Naive thymus-derived CD8-positive, alpha-beta T cell (primary cell): ENCODE results near the gene MYOM1. TPM values are rescaled to one million over a fixed set of nuclear protein-coding genes. Genes with fewer than 3 reads are reported as not detected.
A peak's percentile ranks its signal among the peaks of the same experiment; 100 is the strongest.
"Not testable (repeated sequence)": the region's sequence is repeated elsewhere in the genome, so short reads cannot be mapped to it uniquely, and the experiment has no call there.

ENCODE experiments used
- ATAC-seq, 2 donors: fragments of 150-1000 bp; cut with Tn5 transposase in 1 of 2; sonication (Bioruptor Pico), chemical (Tn5 transposase) in 1 of 2; 1 replicate in 1 of 2; 2 replicates in 1 of 2; pipeline ENCODE4 v1.10.0; 2021; ENCODE audit warnings: mild to moderate bottlenecking in 2 of 2, moderate library complexity in 2 of 2
- POLR2A ChIA-PET: fragments of 350-600 bp; sonication (Branson Sonifier 250); formaldehyde crosslinking; loops from one replicate; lab custom pipeline; 2021; ENCODE audit warnings: antibody characterized with exemption; lab: Charles Lee
- DNase-seq, 10 donors: peaks; one replicate each; pipeline versions ENCODE4 v3.0.0 to v3.0.0-alpha.2; 2020 to 2022
- H3K27ac Mint-ChIP-seq, 10 donors: one replicate each; pipeline ENCODE4 v1.8.0; 2020 to 2022; ENCODE audit warnings: mild to moderate bottlenecking in 10 of 10, mixed read lengths in 10 of 10, moderate library complexity in 4 of 10, inconsistent platforms in 1 of 10
- H3K27me3 Mint-ChIP-seq, 5 donors: one replicate each; pipeline ENCODE4 v1.8.0; 2021 to 2022; ENCODE audit warnings: mixed read lengths in 5 of 5
- H3K36me3 Mint-ChIP-seq, 3 donors: one replicate each; pipeline ENCODE4 v1.8.0; 2020 to 2022; ENCODE audit warnings: mixed read lengths in 3 of 3, mild to moderate bottlenecking in 2 of 3, inconsistent platforms in 1 of 3
- H3K4me1 Mint-ChIP-seq, 4 donors: one replicate each; pipeline ENCODE4 v1.8.0; 2021 to 2022; ENCODE audit warnings: mixed read lengths in 4 of 4
- H3K4me3 Mint-ChIP-seq, 10 donors: one replicate each; pipeline ENCODE4 v1.8.0; 2020 to 2022; ENCODE audit warnings: mild to moderate bottlenecking in 10 of 10, mixed read lengths in 10 of 10, moderate library complexity in 6 of 10, inconsistent platforms in 1 of 10
- H3K9me3 Mint-ChIP-seq, 9 donors: one replicate each; pipeline ENCODE4 v1.8.0; 2020 to 2022; ENCODE audit warnings: mixed read lengths in 9 of 9, mild to moderate bottlenecking in 3 of 9, inconsistent platforms in 1 of 9, moderate library complexity in 1 of 9
- polyA plus RNA-seq, 3 donors: library from polyadenylated mRNA; unstranded; fragments of 300-500 nt; fragmentation: Illumina TruSeq; gene quantifications; one replicate each; pipeline ENCODE4 v1.2.3, GENCODE V29; 2021
- total RNA-seq, 8 experiments: library from RNA in 2 of 8; stranded (reverse) in 2 of 8; gene quantifications; one replicate each; pipeline ENCODE4 v1.2.3 and lab custom pipeline; 2021 to 2026

The MYOM1 gene
- total and polyA plus RNA-seq, 5 experiments from 2014 or later = 0.52 to 5.6 (median 1.5) TPM

DNA sequence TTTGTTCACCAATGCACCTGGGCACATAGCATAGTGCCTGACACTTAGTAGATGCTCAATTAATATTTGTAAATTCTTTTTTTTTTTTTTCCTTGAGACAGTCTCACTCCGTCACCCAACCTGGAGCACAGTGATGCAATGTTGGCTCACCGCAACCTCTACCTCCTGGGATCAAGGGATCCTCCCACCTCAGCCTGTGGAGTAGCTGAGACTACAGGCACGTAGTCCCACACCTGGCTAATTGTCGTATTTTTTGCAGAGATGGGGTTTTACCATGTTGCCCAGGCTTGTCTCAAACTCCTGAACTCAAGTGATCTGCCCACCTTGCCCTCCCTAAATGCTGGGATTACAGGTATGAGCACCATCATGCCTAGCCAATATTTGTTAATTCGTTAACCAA, 183.7 kb downstream of the MYOM1 start:
- Mint-ChIP-seq H3K4me3 (no peak overlapping the region), H3K4me1 (peaks cover 4 to 6% (median 5%) of the 10 kb centered on the region in 4 donors), H3K27me3 (no peaks in the 10 kb centered on the region), H3K36me3 (no peaks in the 10 kb centered on the region), H3K27ac (no peak overlapping the region), H3K9me3 (no peaks in the 10 kb centered on the region)
- POLR2A ChIA-PET = interaction anchor here (1.5 kb wide), 1 partner anchor 24 kb away, joined by 3 read pairs; no protein-coding TSS in a partner anchor
- DNase-seq (no peak), ATAC-seq (no peak)

DNA sequence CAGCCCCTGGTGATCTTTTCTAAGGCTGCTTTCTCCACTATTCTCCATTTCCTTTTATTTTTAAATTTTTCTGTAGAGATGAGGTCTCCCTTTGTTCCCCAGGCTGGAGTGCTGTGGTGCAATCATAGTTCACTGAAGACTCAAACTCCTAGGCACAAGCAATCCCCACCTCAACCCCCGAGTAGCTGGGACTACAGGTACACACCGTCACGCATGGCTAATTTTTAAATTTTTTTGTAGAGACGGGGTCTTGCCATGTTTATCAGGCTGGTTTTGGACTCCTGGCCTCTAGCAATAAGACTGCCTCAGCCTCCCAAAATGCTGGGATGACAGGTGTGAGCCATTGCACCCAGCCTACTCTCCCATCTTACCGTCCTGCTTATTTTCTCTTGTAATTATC, 184.1 kb downstream of the MYOM1 start:
- no peak for ATAC-seq
- H3K27me3 Mint-ChIP-seq = no peaks in the 10 kb centered on the region
- H3K4me3 Mint-ChIP-seq = no peak overlapping the region

DNA sequence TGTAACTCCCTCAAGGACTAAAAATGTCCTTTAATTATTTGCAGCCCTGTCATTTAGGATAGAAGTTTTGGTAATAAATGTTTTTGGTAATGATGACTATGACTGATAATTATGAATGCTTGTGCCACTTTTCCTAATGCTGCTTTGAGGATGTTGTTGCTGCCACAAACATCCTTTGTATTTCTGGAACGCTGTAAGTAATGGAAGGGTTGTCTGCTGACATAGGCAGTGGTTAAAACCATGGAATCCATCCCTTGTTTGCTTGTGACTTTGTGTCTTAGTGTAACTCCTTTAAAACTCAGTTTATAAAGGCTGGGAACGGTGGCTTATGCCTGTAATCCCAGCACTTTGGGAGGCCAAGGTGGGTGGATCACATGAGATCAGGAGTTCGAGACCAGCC, 187.0 kb downstream of the MYOM1 start:
- H3K27me3 Mint-ChIP-seq = no peaks in the 10 kb centered on the region
- ATAC-seq (no peak), DNase-seq (no peak)
- H3K4me3 Mint-ChIP-seq = no peak overlapping the region
- H3K4me1 Mint-ChIP-seq = peaks cover 3 to 7% (median 6%) of the 10 kb centered on the region in 4 donors
- no peaks in the 10 kb centered on the region for H3K36me3 Mint-ChIP-seq
- H3K9me3 Mint-ChIP-seq = no peaks in the 10 kb centered on the region
- H3K27ac Mint-ChIP-seq = peak overlapping the region in 1 of 10 donors; percentile 37
- POLR2A ChIA-PET = interaction anchor here (0.7 kb wide), 1 partner anchor 23 kb away, joined by 7 read pairs; no protein-coding TSS in a partner anchor

More for the DNA sequence above, 184.1 kb downstream of the MYOM1 start:
- Mint-ChIP-seq H3K27ac (no peak overlapping the region), H3K9me3 (no peaks in the 10 kb centered on the region), H3K4me1 (peaks cover 4 to 6% (median 5%) of the 10 kb centered on the region in 4 donors), H3K36me3 (no peaks in the 10 kb centered on the region)
- no peak for DNase-seq
- POLR2A ChIA-PET = no interaction called here

DNA sequence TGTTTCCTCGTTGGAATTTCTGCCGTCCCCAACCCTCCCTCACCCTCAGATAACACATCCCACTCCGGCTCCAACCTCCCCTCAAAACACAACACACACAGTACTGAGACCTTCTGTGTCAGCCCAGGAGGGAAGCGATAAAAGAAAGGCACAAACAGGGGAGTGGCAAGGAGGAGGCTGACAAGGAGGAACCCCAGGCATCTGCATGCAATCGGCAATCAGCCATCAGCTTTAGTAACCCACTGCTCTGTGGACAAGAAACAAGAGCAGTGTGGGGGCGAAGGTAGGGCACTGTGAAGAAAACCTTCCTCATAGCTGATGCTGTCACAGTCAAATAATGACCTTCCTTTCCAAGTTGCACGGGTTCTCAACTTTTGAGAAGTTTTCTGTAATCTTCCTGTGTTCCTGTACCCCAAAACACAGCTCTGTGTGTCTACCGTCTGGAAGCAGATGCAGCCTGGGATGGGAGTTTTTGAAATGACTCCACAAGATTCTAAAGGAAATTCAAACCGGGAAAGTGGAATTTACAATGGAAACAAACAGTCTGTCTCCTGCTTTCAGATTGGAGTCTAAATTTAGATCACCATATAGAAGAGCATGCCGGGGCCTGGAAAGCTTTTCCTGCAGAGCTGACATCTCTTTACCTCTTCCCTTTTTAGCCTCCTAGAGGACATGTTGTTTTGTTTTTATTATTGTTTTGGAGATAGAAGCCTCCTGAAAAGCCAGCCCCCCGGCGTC, 190.4 kb downstream of the MYOM1 start:
- Mint-ChIP-seq H3K27ac (peak overlapping the region in 2 of 10 donors; percentile 83 to 85), H3K4me1 (peaks cover 0 to 3% (median under 1%) of the 10 kb centered on the region in 4 donors), H3K36me3 (no peaks in the 10 kb centered on the region), H3K4me3 (no peak overlapping the region), H3K9me3 (no peaks in the 10 kb centered on the region), H3K27me3 (no peaks in the 10 kb centered on the region)
- ATAC-seq (no peak), DNase-seq (no peak)
- POLR2A ChIA-PET = no interaction called here

DNA sequence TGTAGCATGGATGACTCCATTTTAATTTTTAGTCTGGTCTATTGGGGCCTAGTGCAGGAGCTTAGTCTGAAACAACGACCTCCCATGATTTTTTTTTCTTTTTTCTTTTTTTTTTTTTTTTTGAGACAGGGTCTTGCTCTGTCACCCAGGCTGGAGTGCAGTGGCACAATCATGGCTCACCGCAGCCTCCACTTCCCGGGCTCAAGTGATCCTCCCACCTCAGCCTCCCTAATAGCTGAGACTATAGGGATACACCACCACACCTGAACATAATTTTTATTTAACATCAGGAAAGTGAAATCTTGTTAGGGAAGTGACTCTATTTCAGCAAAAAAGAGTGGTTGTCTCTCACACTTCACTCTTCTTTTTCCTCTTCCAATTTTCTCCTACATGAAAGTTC, 191.7 kb downstream of the MYOM1 start:
- POLR2A ChIA-PET = interaction anchor here (0.7 kb wide), 1 partner anchor 223 kb away, joined by 3 read pairs; no protein-coding TSS in a partner anchor
- H3K9me3 Mint-ChIP-seq, H3K4me1 Mint-ChIP-seq, H3K27me3 Mint-ChIP-seq, ATAC-seq, H3K4me3 Mint-ChIP-seq, DNase-seq, H3K36me3 Mint-ChIP-seq: not testable (repeated sequence)
- H3K27ac Mint-ChIP-seq = peak overlapping the region in 1 of 10 donors; percentile 22

DNA sequence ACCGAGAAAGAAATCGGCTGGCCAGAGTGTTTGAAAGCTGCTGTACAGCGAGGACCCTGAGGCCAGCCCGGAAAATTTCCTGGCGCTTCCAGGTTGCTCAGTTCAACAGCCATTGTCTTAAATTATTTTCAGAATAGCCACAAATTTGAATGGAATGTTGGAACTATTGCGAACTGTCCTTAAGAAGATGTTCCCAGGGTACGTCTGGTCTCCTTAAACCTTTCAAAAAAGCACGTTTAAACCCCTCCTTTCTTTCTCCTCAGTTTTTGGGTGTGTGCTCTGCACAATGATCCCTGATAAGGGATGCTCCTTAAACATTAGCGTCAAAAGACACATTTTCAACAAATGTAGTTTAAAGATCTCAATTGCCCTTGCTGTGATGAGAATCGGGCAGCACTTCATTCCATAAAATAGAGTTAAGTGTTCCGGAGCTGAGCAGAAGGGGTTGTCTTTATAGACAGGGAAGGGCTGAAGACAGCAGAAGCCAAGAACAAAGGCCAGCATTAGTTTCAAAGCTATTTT, 192.3 kb downstream of the MYOM1 start:
- H3K36me3 Mint-ChIP-seq = no peaks in the 10 kb centered on the region
- H3K4me3 Mint-ChIP-seq = no peak overlapping the region
- no peak for ATAC-seq
- peak overlapping the region in 2 of 10 donors; percentile 41 to 55 for H3K27ac Mint-ChIP-seq
- no peaks in the 10 kb centered on the region for H3K27me3 Mint-ChIP-seq
- H3K4me1 Mint-ChIP-seq = peaks cover 0 to 3% (median under 1%) of the 10 kb centered on the region in 4 donors
- DNase-seq = no peak
- peaks cover 0 to 3% (median 0%) of the 10 kb centered on the region in 9 donors for H3K9me3 Mint-ChIP-seq
- POLR2A ChIA-PET = interaction anchor here (0.7 kb wide), 1 partner anchor 224 kb away, joined by 3 read pairs; no protein-coding TSS in a partner anchor

DNA sequence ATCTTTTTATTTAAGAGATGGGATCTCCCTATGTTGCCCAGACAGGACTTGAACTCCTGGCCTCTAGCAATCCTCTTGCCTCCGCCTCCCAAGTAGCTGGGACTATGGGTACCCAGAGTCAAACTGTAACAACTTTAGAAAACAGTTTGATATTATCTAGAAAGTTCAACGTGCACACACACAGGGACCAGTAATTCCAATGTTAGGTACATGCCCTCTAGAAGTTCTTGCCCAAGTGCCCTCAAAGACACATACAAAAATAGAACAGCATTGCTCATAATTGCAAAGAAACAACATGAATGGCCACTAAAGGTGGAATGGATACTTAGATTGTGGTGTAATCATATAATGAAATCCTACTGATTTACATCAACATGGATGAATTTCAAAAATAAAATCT, 194.2 kb downstream of the MYOM1 start:
- Mint-ChIP-seq H3K9me3 (peaks cover 0 to 3% (median 0%) of the 10 kb centered on the region in 9 donors), H3K27ac (peak overlapping the region in 1 of 10 donors; percentile 22), H3K36me3 (no peaks in the 10 kb centered on the region), H3K27me3 (no peaks in the 10 kb centered on the region), H3K4me1 (peaks cover 0 to 3% (median under 1%) of the 10 kb centered on the region in 4 donors), H3K4me3 (no peak overlapping the region)
- ATAC-seq (no peak), DNase-seq (no peak)
- POLR2A ChIA-PET = no interaction called here

DNA sequence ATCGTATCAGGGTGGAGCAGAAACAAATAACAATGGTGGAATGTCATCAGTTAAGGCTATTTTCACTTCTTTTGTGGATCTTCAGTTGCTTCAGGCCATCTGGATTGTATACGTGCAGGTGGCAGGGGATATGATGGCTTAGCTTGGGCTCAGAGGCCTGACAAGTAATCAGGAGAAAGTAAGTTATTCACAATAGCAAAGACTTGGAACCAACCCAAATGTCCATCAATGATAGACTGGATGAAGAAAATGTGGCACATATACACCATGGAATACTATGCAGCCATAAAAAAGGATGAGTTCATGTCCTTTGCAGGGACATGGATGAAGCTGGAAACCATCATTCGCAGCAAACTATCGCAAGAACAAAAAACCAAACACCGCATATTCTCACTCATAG, 196.2 kb downstream of the MYOM1 start:
- POLR2A ChIA-PET, DNase-seq, H3K36me3 Mint-ChIP-seq, H3K4me1 Mint-ChIP-seq, H3K4me3 Mint-ChIP-seq, ATAC-seq, H3K9me3 Mint-ChIP-seq, H3K27me3 Mint-ChIP-seq: not testable (repeated sequence)
- peak overlapping the region in 2 of 10 donors; percentile 16 to 79 for H3K27ac Mint-ChIP-seq

Other genes starting within 250 kb of the MYOM1 start
- 10 to 100 TPM; 57.4 to 59.6 TPM for gene LPIN2, start 206.8 kb downstream of the MYOM1 start, total RNA-seq
- gene LPIN2, start 206.8 kb downstream of the MYOM1 start, polyA plus RNA-seq = 10 to 100 TPM; 38.6 to 54.9 (median 50.8) TPM
- gene MYL12A, start 27.8 kb upstream of the MYOM1 start, total RNA-seq = 100 to 1,000 TPM; 432 to 443 TPM
- gene MYL12A, start 27.8 kb upstream of the MYOM1 start, polyA plus RNA-seq = 1,000 to 10,000 TPM; 2,292 to 2,558 (median 2,421) TPM
- gene MYL12B, start 42.2 kb upstream of the MYOM1 start, total RNA-seq = 100 to 1,000 TPM; 184 to 194 TPM
- 100 to 1,000 TPM; 828 to 956 (median 830) TPM for gene MYL12B, start 42.2 kb upstream of the MYOM1 start, polyA plus RNA-seq
- 10 to 100 TPM; 80.1 to 83.6 TPM for gene TGIF1, start 230.2 kb upstream of the MYOM1 start, total RNA-seq
- gene TGIF1, start 230.2 kb upstream of the MYOM1 start, polyA plus RNA-seq = 10 to 100 TPM; 17.4 to 39.7 (median 31.6) TPM